NCI-H460 (cell line): ENCODE results near the gene RGS6. TPM values are rescaled to one million over a fixed set of nuclear protein-coding genes. Genes with fewer than 3 reads are reported as not detected.

Source experiments
- DNase-seq: peaks from one replicate; pipeline ENCODE4 v3.0.0-alpha.2; 2016; ENCODE audit warnings: low read depth; ENCODE audit errors: extremely low read depth
- total RNA-seq: library from RNA; depleted of rRNA; stranded (reverse); fragments of >200 nt; shearing (Covaris generic); gene quantifications from 2 replicates; pipeline ENCODE4 v1.2.3, GENCODE V29; 2014

Gene RGS6
- total RNA-seq, 1 experiment from 2014 or later: 0.02 TPM

DNA sequence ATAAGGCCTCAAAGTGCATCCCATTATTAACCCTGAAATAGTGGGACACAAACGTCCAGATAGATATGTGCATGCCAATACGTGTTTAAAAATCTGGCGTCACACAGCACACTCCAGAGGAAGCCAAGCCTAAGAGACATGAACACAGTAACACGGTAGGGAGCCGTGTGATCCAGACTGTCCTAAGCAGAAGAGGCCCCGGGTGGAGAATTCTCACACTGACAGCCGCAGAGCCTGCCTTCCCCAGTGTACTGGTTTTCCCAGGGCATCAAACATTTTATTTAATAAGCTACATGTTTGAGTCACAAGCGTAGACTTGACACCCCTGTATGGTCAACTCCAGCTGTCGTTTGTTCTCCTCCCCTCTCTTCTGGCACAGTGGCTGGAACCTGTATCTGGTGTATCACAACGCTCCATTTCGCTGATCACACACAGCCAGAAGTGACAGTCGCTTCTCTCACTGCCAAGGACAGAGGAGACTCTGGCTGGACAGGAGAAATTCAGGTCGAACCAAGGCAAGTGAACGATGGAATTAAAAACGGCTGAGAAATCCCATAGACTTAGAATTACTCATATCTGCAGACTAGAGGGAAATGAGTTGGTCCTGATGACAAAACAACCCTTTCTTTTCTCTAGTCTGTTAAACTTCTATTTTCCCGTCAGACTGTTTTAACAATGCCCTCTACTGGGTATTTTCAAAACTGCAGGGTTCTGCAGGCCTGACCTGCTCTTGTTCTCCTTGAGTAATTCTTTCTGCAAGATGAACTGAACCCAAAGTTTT is 359.9 kb downstream of the RGS6 start:
- peak; percentile 25 for DNase-seq

DNA sequence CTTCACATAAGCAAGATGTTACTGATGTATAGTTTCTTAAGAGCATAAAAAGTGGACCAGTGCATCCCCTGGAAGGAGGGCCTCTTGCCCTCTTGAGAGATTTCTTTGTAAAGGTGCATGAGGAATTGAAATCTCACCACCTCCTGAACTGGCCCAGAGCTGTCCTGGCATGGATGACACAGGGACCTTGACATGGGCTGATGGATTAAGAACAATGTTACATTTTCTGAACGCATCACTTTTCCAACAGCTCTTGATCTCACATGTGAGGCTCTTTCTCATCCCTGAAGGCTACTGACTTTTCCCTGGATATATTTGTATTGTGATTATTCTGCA is 360.4 kb downstream of the RGS6 start:
- no peak for DNase-seq

DNA sequence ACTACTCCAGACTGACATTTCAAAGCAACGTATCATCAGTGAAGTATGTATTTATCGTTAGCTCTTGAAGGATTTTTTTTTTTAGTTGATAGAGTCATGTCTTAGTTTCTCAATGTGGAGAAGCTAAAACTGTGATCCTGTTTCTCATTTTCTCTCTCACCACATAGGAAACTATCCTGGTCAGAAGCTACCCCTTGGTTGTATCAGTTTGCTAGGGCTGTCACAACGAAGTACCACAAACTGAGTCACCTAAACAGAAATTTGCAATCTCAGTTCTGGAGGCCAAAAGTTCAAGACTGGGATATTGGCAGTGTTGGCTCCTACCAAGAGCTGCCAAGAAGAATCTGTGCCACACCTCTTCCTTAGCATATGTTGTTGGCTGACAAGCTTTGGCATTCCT is 369.1 kb downstream of the RGS6 start:
- DNase-seq: no peak

DNA sequence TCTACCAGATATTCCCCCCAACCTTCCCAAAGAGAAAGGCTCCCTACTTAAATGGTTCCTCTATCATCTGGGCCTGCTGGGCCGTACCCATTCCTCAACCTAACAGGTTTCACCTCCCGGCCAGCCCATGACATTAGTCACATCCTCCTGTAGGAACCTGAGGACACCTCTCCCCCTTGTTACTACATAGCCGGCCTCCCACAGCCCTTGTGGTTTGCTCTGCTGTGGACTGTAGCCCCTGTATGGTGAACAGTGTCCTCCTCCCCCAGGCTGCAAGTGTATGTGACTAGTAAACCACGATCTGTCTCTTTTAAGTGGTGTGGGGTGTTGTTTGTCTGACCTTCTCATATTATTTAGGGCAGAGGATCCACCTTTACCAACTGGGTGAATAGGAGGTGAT is 371.7 kb downstream of the RGS6 start:
- no peak for DNase-seq

DNA sequence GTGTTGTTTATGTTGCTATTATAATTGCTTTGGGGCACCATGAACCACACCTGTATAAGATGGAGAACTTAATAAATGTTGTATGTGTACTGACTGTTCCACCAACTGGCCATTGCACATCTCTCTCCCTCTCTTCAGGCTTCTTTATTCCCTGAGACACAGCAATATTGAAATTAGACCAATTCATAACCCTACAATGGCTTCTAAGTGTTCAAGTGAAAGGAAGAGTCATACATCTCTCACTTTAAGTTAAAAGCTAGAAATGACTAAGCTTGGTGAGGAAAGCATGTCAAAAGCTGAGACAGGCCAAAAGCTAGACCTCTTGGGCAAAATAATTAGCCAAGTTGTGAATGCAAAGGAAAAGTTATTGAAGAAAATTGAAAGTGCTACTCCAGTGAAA is 373.3 kb downstream of the RGS6 start:
- no peak for DNase-seq

DNA sequence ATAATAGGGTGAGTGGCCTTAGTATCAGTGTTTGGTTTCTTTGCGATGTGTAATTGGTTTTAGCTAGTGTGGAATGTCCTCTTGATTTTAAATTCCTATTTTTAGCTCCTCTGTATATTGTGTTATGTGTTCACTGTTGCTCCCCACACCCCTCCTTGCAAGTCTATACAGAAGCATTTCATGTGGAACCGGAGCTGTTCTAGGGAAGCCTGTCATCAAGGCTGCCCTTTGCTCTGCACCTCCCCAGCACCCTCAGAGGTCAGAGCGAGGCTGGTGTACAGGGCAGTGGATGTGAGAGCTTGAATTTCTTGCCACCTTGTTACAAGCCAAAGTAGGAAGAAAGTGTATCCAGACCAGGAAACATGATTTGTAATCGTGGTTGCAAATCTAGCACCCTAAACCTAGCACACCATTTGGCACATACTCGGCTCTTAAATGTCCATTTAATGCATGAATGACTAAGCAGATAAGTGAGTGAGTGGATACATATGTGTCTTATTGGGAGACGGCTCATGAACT is 376.8 kb downstream of the RGS6 start:
- DNase-seq: no peak

DNA sequence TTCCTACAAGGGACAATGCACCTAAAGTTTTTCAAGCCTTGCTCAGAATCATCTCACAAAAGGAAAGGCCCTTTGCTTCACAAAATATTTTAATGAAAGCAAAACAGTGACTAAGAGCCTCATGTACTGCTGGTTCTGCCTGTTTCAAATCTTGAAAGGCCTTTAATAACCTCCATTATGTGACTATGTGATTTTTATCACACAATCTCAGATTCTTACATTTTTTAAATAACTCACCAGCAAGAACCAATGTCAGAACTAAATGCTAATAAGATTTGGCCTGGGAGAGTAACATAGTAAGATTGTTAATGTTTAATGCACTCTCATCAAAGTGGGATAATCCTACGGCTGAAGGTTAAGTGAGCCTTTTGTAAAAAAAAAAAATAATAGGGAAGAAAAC is 378.9 kb downstream of the RGS6 start:
- DNase-seq: no peak

DNA sequence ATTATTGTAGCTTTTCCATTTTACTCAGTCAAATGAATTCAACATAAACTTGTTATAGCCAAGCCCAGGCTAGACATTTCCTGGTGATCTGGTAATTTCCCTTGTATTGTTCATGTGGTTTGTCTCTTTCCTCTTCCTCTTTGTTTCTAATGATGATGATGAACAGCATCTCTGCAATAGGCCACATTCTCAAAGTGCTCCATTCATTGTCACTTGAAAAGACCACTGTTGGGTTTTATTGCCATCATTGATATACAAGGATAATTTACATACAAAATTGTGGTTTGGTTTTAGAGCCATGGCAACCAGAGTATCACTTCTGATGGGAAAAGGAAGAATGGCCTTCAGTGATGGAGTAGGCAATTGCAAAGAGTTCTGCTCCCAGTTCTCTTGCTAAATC is 379.3 kb downstream of the RGS6 start:
- DNase-seq: no peak

DNA sequence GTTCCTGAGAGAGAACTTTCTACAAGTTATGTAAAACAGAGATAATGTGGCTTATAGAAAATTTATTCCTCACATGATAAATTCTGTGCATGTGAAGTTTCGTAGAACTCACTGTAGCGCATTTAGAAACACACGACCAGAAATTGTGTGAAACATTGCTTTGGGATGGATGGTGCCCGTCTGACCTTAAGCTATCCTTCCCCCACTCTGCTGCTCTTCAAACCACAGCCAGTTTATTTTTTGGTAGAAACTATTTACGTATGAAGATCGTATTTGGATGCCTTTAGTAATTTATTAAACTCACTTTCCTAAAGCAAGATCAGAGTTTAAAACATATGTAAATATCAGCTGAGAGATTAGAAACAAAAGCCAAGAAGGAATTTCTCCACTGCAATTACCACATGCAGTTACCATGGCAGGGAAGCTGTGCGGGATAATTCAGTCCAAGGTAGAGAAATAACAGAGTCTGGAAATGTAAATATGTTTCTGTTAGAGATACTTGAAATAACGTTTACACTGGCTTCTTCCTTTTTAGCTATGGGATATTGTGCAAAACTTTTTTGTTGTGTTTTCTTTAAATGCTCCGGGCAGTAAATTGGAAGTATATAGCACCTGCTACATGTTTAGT is 382.7 kb downstream of the RGS6 start:
- DNase-seq: no peak

DNA sequence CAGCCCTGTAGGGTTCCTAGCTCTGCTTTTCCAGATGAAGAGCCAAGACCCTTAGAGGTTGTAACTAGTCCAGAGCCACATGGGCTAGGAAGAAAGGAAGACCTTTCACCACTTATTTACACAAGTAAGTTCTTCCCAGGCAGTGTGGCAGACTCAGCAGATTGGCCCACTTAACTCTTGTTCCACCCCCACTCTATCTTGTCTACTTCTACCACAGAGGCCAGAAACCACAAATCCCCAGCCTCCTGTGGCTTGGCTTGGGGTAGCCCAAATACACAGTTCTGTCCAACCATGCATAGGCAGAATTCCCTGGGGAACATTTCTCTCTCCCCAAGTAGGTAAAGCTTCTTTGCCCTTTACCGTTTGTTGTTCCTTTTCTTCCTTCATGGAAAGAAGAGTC is 383.5 kb downstream of the RGS6 start:
- DNase-seq: no peak

DNA sequence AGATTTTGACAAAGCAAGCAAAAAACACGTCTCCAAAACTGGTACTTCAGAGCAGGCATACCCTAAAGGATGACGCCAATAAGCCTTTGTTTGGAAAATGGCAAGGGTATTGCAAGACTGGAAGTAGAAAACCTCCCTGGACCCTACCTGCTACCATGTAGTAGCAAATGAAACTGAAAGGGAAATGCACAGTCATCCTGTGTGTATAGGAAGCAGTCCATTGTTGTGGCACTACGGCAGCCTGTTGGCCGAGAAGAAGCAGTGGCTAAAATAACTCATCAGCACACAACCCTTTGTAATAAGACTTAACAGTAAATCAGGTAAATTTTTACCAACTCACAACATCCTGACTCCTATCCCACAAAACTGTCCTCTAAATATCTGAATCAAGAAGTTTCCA is 386.4 kb downstream of the RGS6 start:
- DNase-seq: no peak

DNA sequence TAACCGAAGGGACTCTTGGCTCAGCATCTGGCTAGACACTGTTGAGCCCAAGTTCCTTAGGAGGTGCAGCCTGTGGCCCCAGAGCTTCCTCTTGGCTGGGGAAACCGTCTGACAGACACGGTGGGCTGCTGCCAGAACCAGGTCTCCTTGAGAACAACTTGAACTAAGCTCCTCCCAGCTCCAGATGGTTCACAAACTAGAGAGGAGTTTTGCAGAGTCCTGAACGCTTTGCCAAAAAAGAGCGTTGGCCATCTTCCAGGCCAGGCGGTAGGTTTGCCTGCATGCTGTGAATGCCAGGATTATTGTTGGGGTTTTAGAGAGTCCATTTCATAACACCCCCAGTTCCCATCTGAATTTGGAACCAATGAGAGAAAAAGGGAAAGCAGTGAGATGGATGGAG is 399.8 kb downstream of the RGS6 start:
- DNase-seq: no peak

DNA sequence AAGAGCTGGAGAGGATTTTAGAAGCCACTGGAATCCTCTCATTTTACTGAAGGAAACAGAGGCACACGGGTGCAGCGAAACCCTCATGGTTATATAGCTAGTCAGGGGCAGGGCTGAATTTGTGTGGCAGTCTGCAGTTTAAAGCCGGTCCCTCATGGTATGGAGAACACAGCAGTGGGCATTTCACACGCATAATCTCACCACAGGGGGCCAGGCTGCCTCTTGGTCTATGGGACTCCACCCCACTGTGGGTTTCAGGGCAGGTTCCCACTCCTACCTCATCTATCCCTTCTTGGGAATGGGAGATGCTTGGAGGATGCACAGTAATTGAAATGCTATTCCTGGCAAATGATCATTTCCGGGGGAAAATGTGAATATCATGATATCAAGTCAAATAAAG is 400.6 kb downstream of the RGS6 start:
- no peak for DNase-seq

DNA sequence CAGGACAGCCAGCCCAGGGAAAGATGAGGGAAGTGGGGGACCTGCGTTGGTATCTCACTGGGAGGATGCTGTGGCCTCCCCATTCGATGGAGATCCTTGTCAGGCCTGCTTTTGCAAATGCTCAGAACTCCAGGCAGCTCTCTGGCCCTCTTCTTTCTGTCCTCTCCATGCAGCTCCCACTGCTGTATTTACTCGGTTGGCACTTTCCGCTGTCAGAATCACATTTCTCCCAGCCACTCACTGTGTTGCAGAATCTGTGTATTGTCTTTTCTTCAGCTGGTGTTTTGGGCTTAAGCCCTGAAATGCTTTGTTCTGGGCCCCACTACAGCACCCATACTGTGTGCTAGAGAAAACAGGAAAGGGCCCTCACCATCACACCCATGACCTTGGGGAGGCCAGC is 401.1 kb downstream of the RGS6 start:
- DNase-seq: no peak

DNA sequence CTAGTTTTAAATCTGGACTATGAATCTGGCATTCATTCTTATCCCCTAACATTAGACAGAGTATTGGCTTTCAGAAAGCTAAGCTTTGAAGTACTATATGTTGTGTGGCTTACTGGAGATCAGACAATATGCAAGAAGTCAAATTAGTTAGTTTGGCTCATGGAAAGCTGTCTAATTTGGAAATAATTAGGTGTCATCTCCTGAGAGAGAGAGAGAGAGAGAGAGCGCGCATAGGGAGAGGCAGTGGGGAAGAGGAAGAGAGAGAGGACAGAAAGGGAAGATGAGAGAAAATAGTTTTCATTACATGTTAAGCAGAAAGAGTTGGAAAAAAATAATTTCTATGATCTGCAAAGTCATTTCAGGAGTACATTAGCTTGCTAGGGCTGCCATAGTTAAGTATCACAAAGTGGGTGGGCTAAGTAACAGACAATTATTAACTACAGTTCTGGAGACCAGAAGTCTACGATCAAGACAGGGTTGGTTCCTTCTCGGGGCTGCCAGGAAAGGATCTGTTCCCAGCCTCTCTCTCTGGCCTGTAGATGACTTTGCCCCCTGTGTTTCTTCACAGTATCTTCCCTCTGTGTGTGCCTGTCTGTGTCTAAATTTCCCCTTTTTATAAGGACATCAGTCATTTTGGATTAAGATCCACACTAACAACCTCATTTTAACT is 404.2 kb downstream of the RGS6 start:
- no peak for DNase-seq

DNA sequence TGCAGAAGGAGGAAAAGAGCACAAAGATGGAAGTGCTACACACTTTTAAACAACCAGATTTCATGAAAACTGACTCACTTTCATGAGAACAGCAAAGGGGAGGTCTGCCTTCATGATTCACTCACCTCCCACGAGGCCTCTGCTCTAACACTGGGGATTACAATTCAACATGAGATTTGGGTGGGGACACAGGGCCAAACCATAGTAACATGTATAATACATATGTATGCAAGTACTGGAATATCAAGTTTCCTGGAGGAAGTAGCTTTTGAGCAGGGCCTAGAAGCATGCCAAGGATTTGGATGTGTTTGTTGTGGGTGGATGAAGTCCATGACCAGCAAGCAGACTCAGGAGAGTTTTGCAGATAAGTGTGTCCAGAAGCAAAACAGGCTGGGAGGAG is 409.0 kb downstream of the RGS6 start:
- DNase-seq: no peak

DNA sequence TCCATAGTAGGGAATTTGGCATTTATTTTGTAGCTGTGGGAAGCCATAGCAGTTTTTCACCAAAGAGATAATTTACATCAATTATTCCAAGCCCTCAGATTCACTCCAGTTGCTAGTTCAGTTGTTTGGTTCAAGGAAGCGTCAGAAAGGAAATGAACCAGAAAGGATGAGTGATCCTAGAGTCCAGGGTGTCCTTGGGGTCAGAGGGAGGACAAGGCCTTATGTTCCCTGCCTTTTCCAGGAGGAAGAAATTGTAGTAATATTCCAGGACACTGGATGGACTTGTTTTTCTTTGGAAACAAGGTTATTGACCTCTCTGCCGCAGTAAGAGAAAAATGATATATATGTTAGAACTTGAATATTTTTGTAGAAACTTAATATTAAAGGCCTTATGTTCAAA is 409.5 kb downstream of the RGS6 start:
- DNase-seq: no peak

DNA sequence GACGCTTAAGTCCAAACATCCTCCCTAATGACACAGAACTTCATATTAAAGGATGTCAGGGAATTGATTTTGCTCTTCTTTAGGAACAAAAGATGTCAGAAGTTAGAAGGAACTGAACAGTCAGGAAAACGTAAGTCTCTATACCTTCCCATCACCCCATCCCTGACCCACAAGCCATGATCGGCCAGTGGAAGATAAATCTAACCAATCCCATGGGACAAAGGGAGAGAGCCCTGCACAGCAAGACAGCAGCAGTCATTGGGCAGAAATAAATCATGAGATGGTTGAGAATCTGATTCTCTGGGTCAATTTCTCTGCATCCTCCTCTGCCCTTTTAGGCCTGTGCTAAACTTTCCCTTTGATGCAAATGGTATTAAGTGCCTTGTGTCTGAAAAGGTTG is 414.9 kb downstream of the RGS6 start:
- no peak for DNase-seq

DNA sequence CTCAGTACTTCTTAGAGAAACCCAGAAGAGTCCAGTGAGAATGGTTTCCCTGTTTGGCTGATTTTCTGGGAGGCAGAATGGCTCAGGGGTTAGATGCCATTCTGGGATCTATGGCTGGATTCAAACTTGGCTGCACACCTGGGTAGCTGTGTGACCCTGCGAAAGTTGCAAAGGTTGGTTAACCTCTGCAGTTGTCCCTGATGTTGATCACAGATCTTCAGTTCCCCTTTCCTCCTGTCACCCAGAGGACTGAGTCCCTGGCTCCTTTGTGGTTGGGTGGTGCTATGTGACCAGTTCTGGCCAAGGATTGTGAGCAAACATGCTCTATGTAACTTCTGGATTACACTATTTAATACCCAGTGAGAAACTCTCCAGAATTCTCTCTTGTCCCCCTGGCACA is 418.0 kb downstream of the RGS6 start:
- no peak for DNase-seq

DNA sequence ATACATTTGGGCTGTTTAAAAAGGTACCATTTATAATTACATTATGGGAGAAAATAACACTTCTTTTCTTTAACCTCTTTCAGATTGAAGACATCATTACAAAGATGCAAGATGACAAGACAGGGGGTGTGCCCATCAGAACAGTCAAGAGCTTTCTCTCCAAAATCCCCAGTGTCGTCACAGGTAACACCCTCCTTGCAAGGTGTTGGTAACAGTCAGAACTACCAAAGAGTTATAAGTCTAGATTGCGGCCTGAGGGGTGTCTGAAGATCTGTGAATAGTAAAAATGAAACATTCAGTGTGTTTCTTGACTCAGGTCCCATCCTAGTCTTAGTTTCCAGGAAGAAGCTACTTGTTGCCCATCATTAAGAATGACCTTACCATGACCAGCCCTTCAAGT is 419.8 kb downstream of the RGS6 start:
- no peak for DNase-seq

DNA sequence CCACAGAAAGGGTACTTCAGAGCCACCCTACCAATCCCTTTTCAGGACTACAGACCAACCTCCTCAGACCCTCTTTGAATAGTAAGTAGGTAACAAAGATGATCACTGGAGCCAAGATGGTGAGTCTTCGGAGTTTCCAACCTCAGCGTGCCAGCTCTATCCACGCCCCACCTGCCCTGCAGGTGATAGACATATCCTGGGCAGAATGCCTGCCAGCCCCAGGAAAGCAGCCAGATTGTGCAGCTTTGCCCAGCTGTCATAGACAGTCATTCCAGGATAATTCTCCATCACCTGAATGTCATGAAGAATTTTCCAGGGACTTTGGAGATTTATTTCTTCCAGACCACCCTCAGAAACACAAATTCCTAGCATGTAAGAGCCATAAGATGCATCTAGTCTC is 434.4 kb downstream of the RGS6 start:
- no peak for DNase-seq

DNA sequence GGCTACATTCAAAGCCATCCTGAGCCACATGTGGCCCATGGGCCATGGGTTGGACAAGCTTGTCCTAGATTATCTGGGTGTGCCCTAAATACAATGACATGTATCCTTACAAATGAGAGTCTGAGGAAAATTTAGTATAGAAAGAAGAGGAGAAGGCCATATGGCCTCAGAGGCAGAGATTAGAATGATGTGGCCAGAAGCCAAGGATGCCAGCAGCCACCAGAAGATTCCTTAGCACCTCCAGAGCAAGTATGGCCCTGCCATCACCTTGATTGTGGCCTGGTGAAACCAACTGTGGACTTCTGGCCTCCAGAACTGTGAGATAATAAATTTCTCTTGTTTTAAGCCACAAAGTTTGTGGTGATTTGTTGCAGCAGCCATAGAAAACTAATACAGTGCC is 436.9 kb downstream of the RGS6 start:
- DNase-seq: no peak
